ENCODE measurements around the gene POLDIP2. TPM values are rescaled to one million over a fixed set of nuclear protein-coding genes. Genes with fewer than 3 reads are reported as not detected.
A peak's percentile ranks its signal among the peaks of the same experiment; 100 is the strongest.

Gene POLDIP2
- total and polyA plus RNA-seq, 10 of the 15 experiments (the other 5 are each of a cell fraction or from before 2014, with no cell fraction given): 22.8 to 196 (median 121) TPM

GRCh38 chr17:28371245-28372202, 14.2 kb upstream of the POLDIP2 start, which contains the start of gene SARM1 (continued):
- TF ChIP-seq BHLHE40 (IDR thresholded peaks at IDR 0.05; ENCODE audit: borderline replicate concordance in 1 of 2, low read depth in 2 of 2, low read length in 1 of 2) (peak in 1 of 2 experiments; percentile 58; a peak in 1 of 4 replicates), PKNOX1 (IDR thresholded peaks at IDR 0.05) (no peak), BMI1 (IDR thresholded peaks at IDR 0.05; ENCODE audit: borderline replicate concordance) (no peak), CHD2 (IDR thresholded peaks at IDR 0.05; ENCODE audit: borderline replicate concordance, low read depth, low read length) (no peak), IRF5 (IDR thresholded peaks at IDR 0.05; ENCODE audit: borderline replicate concordance) (no peak), STAT3 (IDR thresholded peaks at IDR 0.05; ENCODE audit: low read depth, low read length) (no peak), CEBPB (IDR thresholded peaks at IDR 0.05; ENCODE audit: borderline replicate concordance in 1 of 2, low read depth in 2 of 2, low read length in 2 of 2) (no peak), ZNF217 (IDR thresholded peaks at IDR 0.05) (no peak), POLR2AphosphoS2 (IDR thresholded peaks at IDR 0.05; ENCODE audit: low read depth, low read length) (no peak), ELK1 (IDR thresholded peaks at IDR 0.05; ENCODE audit: low read depth, low read length) (no peak), TCF3 (IDR thresholded peaks at IDR 0.05; ENCODE audit: borderline replicate concordance, insufficient read depth, low read depth, low read length) (no peak), RELA (IDR thresholded peaks at IDR 0.05; ENCODE audit: borderline replicate concordance, partially characterized antibody) (peak; percentile 13), NR2F1 (conservative IDR thresholded peaks at IDR 0.05) (no peak), KAT2A (conservative IDR thresholded peaks at IDR 0.05; ENCODE audit: control insufficient read depth, low read depth, low read length) (no peak), NBN (IDR thresholded peaks at IDR 0.05) (0 out of 2 replicates have a peak, but pooled peaks have one; percentile 52), SMAD5 (IDR thresholded peaks at IDR 0.05; ENCODE audit: low read depth) (no peak), KDM1A (IDR thresholded peaks at IDR 0.05; ENCODE audit: borderline replicate concordance) (no peak), TCF12 (IDR thresholded peaks at IDR 0.05; ENCODE audit: low read depth, low read length) (no peak), IKZF1 (conservative IDR thresholded peaks at IDR 0.05) (peak; percentile 47; the same call in 1 of the 2 replicates), HDAC6 (IDR thresholded peaks at IDR 0.05; ENCODE audit: unreplicated experiment) (no peak), NRF1 (conservative IDR thresholded peaks at IDR 0.05; ENCODE audit: low read depth, low read length) (0 out of 2 replicates have a peak, but pooled peaks have one; percentile 3), CBFB (IDR thresholded peaks at IDR 0.05; ENCODE audit: low read depth) (no peak), ZBED1 (IDR thresholded peaks at IDR 0.05; ENCODE audit: borderline replicate concordance) (no peak), FOS (IDR thresholded peaks at IDR 0.05; ENCODE audit: borderline replicate concordance, extremely low read depth, insufficient read length) (no peak), ATF2 (IDR thresholded peaks at IDR 0.05; ENCODE audit: low read length) (no peak), CREM (IDR thresholded peaks at IDR 0.05; ENCODE audit: low read depth) (no peak), IKZF2 (IDR thresholded peaks at IDR 0.05) (no peak)

All from GM12878 (cell line).